Measurements from ENCODE around the gene OR10W1.

OR10W1 gene, protein sequence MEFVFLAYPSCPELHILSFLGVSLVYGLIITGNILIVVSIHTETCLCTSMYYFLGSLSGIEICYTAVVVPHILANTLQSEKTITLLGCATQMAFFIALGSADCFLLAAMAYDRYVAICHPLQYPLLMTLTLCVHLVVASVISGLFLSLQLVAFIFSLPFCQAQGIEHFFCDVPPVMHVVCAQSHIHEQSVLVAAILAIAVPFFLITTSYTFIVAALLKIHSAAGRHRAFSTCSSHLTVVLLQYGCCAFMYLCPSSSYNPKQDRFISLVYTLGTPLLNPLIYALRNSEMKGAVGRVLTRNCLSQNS

DNA sequence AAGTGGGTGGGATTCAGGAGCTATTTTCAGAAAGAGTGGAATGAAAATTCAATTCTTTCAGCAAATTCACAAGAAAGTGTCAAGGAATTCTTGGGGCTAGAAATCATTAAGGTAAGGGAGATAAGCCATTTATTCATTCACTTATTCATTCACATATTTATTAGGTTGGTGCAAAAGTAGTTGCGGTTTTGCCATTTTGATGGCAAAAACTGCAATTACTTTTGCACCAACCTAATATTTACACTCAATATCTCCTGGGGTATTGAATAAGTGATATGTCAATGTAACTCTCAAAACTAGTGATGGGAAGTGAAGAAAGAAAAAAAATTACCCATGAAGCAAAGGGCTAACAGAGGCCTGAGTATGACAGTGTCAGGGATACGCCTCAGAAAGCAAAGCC is at the start of gene OR10W1:
Gene OR10W1, minus strand, starts transcription at position 119 of the 400 bp plus-strand sequence. CDS start 402 bp downstream, outside the sequence.
- no peak for DNase-seq

DNA sequence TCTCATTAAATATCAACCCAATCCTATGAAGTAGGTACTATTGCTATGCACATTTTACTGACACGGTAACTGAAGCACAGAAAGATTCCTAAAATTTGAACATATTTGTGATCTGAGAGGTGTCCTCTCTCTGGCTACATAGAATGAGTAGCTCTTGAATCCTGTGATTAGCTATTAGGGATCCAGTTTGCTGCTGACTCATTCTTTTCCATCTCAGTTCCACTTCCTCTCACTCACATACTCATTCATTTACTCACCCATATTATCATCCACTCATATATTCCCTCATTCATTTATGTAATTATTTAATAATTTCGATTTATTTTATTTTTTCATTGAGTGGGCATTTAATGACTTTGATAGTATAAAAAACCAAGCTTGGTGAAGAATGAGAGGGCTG is 48.1 kb upstream of the OR10W1 start:
- DNase-seq: no peak

DNA sequence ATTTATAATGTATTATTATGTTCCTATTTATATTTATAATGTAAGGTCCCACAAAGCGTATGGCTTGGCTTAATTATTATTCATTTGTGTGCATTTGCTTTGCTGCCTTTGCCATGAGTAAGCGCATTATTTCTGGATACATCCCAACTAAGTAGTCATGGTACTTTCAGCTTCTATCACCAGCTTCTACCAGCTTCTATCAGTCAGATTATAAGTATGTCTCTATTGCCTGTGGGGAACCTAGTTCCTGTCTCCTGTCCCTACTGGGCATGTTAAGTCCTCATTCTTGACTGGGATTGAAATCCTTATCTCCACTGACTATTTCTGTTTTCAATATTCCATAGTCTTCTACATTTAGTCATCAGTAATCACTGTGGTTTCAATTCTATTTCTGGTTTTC is 33.5 kb upstream of the OR10W1 start:
- no peak for DNase-seq

DNA sequence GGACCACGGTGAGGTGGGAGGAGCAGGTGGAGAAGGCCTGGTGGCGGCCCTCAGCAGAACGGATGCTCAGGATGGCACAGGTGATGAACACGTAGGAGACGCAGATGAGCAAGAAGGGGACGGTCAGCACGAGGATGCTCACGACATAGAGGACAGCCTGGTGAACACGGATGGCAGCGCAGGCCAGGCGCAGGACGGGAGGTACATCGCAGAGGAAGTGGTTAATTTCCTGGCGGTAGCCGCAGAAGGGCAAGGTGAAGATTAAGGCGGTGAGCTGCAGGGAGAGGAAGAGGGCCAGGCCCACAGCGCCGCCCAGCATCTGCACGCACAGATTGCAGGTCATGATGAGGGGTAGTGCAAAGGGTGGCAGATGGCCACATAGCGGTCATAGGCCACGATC is 24.0 kb upstream of the OR10W1 start:
- DNase-seq: no peak

DNA sequence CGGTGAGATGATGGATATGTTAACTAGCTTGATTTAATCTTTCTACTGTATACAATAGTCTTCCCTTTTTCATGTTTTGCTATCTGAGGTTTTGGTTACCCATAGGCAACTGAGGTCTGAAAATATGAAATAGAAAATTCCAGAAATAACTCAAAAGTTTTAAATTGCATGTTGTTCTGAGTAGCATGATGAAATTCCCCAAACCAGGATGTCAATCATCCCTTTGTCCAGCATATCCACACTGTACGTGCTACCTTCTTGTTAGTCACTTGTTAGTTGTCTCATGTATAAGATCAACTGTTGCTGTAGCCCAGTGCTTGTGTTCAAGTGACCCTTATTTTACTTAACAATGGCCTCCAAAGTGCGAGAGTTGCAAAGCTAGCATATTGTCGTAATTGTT is 21.2 kb upstream of the OR10W1 start:
- no peak for DNase-seq

DNA sequence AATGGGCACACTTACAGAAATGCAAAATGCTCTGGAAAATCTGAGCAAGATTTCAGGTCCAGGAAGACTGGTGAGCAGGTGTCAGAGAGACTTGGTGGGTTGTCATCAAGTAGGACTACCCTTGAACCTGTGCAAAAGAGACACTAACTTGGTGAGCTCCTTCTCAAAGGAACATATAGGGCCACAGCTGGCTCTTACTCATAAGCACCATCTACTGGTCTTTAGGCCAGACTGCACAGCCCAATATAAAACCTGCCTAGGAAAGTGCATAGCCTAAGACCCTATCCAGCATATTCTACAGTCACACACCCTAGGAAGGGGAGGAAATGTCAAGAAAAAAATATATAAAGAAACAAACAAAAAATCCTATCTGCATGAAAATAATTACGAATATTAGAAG is 18.2 kb upstream of the OR10W1 start:
- DNase-seq: no peak

DNA sequence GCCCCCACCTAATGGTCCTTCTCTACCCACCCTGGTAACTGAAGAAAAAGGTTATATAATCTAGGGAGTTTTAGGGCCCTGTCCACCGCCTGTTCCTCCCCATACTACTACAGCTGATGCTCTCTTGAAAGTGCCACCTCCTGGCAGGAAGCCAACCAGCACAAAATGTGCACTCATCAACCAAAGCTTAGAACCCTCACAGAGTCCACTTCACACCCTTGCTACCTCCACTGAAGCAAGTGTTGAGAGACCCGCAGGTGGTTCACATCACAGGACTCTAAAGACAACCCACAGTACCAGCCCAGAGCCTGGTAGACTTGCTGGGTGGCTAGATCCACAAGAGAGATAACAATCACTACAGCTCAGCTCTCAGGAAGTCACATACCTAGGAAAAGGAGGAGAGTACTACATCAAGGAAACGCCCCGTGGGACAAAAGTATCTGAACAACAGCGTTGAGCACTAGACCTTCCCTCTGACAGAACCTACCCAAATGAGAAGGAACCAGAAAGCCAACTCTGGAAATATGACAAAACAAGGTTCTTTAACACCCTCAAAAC is 17.5 kb upstream of the OR10W1 start:
- no peak for DNase-seq

DNA sequence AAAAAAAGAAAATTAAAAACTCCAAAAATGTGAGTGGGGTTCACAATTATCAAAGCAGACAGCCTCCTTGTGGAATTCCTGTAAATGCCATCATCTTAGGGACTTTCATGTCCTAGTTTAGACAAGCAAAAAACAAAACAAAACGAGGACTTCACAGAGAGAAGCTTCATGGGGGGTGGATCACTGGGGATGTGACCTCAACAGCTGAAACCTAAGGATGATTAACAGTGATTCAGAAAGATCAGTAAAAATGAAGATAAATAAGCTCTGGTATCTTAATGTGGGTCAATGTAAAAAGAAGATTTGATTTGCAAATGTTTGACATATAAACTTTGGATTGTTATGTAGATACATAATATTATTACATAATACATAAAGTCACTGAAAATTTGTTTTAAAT is 8.1 kb upstream of the OR10W1 start:
- DNase-seq: no peak

DNA sequence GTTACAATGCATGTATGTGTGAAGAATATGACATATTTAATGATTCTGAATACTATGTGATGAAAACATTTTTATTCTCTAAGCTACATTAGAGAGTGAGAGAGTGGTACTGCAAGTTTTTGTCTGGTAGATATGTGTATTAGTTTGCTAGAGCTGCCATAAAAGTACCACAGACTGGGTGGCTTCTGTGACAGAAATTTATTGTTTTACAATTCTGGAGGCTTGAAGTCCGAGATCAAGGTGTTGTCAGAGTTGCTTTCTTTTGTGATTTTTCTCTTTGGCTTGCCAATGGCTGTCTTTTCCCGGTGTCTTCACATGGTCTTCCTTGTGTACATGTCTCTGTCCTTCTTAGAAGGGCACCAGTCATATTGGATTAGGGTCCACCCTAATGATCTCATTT is 6.9 kb upstream of the OR10W1 start:
- no peak for DNase-seq

DNA sequence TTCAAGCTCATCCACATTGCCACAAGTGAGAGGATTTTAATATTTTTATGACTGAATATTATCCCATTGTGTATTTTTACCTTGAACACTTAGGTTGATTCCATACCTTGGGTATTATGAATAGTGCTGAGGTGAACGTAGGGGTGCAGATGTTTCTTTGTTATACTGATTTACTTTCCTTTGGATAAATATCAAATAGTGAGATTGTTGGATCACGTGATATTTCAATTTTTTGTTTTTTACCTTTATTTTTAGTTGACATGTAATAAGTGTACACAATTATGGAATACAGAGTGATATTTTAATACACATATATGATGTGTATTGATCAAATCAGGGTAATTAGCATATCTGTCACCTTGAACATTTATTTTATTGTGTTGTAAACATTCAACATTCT is 8.1 kb downstream of the OR10W1 start:
- DNase-seq: no peak

DNA sequence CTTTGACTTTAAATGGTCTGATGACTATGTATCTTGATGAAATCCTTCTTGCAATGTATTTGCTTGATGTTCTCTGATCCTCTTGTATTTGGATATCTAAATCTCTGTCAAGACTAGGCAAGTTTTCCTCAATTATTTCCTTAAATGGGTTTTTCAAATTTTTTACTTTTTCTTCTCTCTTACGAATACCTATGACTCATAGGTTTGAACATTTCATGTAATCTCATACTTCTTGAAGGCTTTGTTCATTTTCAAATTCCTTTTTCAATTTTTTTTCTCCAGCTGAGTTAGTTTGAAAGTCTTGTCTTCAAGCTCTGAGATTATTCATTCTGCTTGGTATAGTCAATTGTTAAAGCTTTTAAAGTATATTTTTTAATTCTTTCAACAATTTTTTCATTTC is 13.1 kb downstream of the OR10W1 start:
- no peak for DNase-seq

DNA sequence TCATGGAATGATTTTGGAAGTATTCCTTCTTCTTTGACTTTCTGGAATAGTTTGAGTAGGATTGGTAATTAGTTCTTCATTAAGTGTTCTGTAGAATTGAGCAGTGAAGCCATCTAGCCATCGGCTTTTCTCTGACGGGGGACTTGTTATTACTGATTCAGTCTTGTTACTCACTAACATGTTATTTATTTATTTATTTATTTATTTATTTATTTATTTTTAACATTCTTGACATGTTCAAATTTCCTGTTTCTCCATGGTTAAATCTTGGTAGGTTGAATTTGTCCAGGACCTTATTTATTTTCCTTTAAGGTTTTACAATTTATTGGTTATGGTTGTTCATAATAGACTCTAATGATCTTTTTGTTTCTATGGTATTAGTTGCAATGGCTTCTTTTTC is 24.1 kb downstream of the OR10W1 start:
- no peak for DNase-seq

DNA sequence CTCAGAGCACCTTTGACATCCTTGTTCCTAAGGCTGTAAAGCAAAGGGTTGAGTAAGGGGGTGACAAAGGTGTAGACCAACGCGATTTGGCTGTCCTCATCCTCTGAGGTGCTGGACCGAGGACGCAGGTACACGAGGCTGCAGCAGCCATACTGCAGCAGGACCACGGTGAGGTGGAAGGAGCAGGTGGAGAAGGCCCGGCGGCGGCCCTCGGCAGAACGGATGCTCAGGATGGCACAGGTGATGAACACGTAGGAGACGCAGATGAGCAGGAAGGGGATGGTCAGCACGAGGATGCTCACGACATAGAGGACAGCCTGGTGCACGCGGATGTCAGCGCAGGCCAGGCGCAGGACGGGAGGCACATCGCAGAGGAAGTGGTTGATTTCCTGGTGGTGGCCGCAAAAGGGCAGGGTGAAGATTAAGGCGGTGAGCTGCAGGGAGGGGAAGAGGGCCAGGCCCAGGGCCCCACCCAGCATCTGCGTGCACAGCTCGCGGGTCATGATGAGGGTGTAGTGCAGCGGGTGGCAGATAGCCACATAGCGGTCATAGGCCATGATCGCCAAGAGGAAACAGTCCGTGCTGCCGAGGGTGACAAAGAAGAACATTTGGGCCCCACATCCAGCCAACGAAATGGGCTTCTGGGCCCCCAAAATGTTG is 40.0 kb downstream of the OR10W1 start:
- DNase-seq: no peak

DNA sequence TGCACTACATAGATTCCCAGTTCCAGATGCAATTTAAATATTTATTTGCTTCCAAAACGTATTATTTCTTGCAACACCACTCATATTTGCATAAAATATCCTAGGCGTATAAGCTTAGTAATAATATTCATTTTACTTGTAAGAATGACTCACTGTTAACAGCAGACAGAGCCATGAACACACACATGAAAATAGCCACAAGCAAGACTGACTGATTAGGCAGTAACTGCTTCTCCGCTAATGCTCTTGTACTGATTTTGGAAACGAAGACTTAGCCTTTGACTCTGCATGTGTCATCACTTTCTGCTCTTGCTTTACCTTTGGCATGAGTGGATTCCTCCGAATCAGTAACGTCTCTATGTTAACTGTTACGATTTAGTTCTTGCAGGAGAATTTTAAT is 45.3 kb downstream of the OR10W1 start:
- no peak for DNase-seq
